ENCODE measurements around the gene TRAPPC10. TPM values are rescaled to one million over a fixed set of nuclear protein-coding genes. Genes with fewer than 3 reads are reported as not detected.

TRAPPC10 gene
- total and polyA plus RNA-seq, 9 of the 15 experiments (the other 6 are each of a cell fraction or from before 2014, with no cell fraction given) = 1.1 to 33.8 (median 24.3) TPM

GRCh38 chr21:43982489-43983078, 29.5 kb upstream of the TRAPPC10 start:
- FAIRE-seq (no peak), ATAC-seq (no peak), DNase-seq (ENCODE audit: extremely low read depth in 1 of 4, low spot score in 3 of 4) (no peak)
- Histone ChIP-seq H4K20me1 (replicated peaks; ENCODE audit: control insufficient read depth, insufficient read depth, low read length) (no peaks in the 10 kb centered on the region; the same call in 1 of the 2 replicates), H3K9ac (ENCODE audit: insufficient read depth in 1 of 2, low read depth in 2 of 2, low read length in 2 of 2) (no peak overlapping the region), H3K36me3 (ENCODE audit: control insufficient read depth, insufficient read depth, low read length) (peaks cover 45% of the 10 kb centered on the region; the same call in 2 of the 3 replicates), H3K27ac (ENCODE audit: extremely low read depth, low read depth, low read length) (no peak overlapping the region), H3K9me1 (ENCODE audit: control insufficient read depth, insufficient read depth, low read length) (no peaks in the 10 kb centered on the region), H3K4me2 (ENCODE audit: insufficient read depth, low read length) (no peak overlapping the region), H3K4me3 (no peak overlapping the region), H3K4me1 (replicated peaks in 1 of 2; ENCODE audit: control insufficient read depth in 2 of 2, insufficient read depth in 2 of 2, low read length in 2 of 2) (peaks cover 0 to 45% of the 10 kb centered on the region in 2 experiments; a peak in 3 of 5 replicates), H3K27me3 (ENCODE audit: control insufficient read depth in 2 of 2, insufficient read depth in 2 of 2, low read length in 2 of 2) (no peaks in the 10 kb centered on the region), H3K79me2 (ENCODE audit: control insufficient read depth, insufficient read depth, low read length) (no peaks in the 10 kb centered on the region), H3K9me3 (replicated peaks; ENCODE audit: control insufficient read depth, insufficient read depth, low read depth, low read length) (no peaks in the 10 kb centered on the region), H2AFZ (ENCODE audit: low read depth, low read length) (no peak overlapping the region)
- TF ChIP-seq RBM22 (IDR thresholded peaks at IDR 0.05; ENCODE audit: low read depth, low read length, poor library complexity, severe bottlenecking) (peak; percentile 55), NR2C1 (IDR thresholded peaks at IDR 0.05) (no peak), NR2C1 (tag; IDR thresholded peaks at IDR 0.05) (no peak)
- ChIA-PET CTCF (ENCODE audit: low intra/inter-chr PET ratio) (no interaction called here), POLR2A (interaction anchor here (0.5 to 1.1 kb wide), 3 partner anchors 9 to 39 kb away, joined by 3 to 5 read pairs (median 3); no protein-coding TSS in a partner anchor)
- in situ Hi-C loops (cut with MboI) (no loop called here), intact Hi-C loops (cut with micrococcal nuclease) (no loop called here)
- WGBS (ENCODE audit: insufficient coverage, low coverage, missing lambda C conversion rate) = 88% methylated on average over 32 of the region's 32 CpGs
- no TSS peak for BruUV-seq (replicated peaks)

DNA sequence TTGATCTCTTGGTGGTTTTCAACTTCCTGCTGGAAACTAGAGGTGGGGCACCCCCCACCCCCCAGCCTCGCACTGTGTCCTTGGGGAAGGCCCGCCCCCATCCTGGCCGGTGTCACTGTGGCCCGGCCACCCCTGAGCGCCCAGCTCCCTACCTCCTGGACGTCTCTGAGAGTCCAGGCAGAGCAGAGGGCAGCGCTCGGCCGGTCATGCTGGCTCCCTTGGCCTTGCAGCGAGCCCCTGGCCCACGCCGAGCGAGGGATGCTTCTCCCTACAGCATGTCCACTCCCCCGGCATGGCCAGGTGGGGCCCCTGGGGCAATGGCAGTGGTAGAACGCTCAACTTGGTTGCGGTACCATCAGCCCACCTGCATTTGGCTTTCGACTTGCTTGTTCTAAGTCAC, 28.7 kb upstream of the TRAPPC10 start:
- H3K4me2 ChIP-seq (ENCODE audit: insufficient read depth, low read length) = no peak overlapping the region
- ATAC-seq (no peak), DNase-seq (ENCODE audit: extremely low read depth in 1 of 4, low spot score in 3 of 4) (no peak), FAIRE-seq (no peak)
- intact Hi-C loops (cut with micrococcal nuclease) (no loop called here), in situ Hi-C loops (cut with MboI) (no loop called here)
- no peaks in the 10 kb centered on the region; the same call in 1 of the 2 replicates for H4K20me1 ChIP-seq (replicated peaks; ENCODE audit: control insufficient read depth, insufficient read depth, low read length)
- peaks cover 0 to 45% of the 10 kb centered on the region in 2 experiments; a peak in 3 of 5 replicates for H3K4me1 ChIP-seq (replicated peaks in 1 of 2; ENCODE audit: control insufficient read depth in 2 of 2, insufficient read depth in 2 of 2, low read length in 2 of 2)
- H3K27ac ChIP-seq (ENCODE audit: extremely low read depth, low read depth, low read length) = no peak overlapping the region
- ChIA-PET POLR2A (interaction anchor here (0.5 to 1.2 kb wide), 4 partner anchors 9 to 40 kb away, joined by 3 to 5 read pairs (median 3); no protein-coding TSS in a partner anchor), CTCF (ENCODE audit: low intra/inter-chr PET ratio) (no interaction called here)
- no peaks in the 10 kb centered on the region for H3K79me2 ChIP-seq (ENCODE audit: control insufficient read depth, insufficient read depth, low read length)
- no peaks in the 10 kb centered on the region for H3K9me1 ChIP-seq (ENCODE audit: control insufficient read depth, insufficient read depth, low read length)
- H3K9ac ChIP-seq (ENCODE audit: insufficient read depth in 1 of 2, low read depth in 2 of 2, low read length in 2 of 2) = no peak overlapping the region
- WGBS (ENCODE audit: insufficient coverage, low coverage, missing lambda C conversion rate) = 88% methylated on average over 16 of the region's 17 CpGs
- H2AFZ ChIP-seq (ENCODE audit: low read depth, low read length) = no peak overlapping the region
- no peak overlapping the region for H3K4me3 ChIP-seq
- no TSS peak for BruUV-seq (replicated peaks)
- H3K9me3 ChIP-seq (replicated peaks; ENCODE audit: control insufficient read depth, insufficient read depth, low read depth, low read length) = no peaks in the 10 kb centered on the region
- peaks cover 38% of the 10 kb centered on the region; the same call in 2 of the 3 replicates for H3K36me3 ChIP-seq (ENCODE audit: control insufficient read depth, insufficient read depth, low read length)
- no peaks in the 10 kb centered on the region for H3K27me3 ChIP-seq (ENCODE audit: control insufficient read depth in 2 of 2, insufficient read depth in 2 of 2, low read length in 2 of 2)
- TF ChIP-seq TCF7L2 (IDR thresholded peaks at IDR 0.05; ENCODE audit: low read depth, low read length) (no peak), SMARCC2 (IDR thresholded peaks at IDR 0.05; ENCODE audit: low read depth) (no peak), RBM14 (IDR thresholded peaks at IDR 0.05; ENCODE audit: borderline replicate concordance, insufficient read depth, low read depth, low read length) (0 out of 2 replicates have a peak, but pooled peaks have one; percentile 2), SREBF2 (CRISPR knock-in tag; IDR thresholded peaks at IDR 0.05) (no peak), POLR2G (IDR thresholded peaks at IDR 0.05; ENCODE audit: low read depth, low read length) (peak; percentile 44; the same call in 1 of the 2 replicates), NFE2 (IDR thresholded peaks at IDR 0.05; ENCODE audit: low read depth) (no peak), FOXO4 (CRISPR knock-in tag; IDR thresholded peaks at IDR 0.05) (no peak), BCL6 (CRISPR knock-in tag; IDR thresholded peaks at IDR 0.05) (no peak), RUNX1 (IDR thresholded peaks at IDR 0.05; ENCODE audit: low read depth) (no peak)

Data from K562 (cell line).